GM18508 (cell line): ENCODE results near the gene CNTN5.

ENCODE experiments used
- ATAC-seq: cut with Tn5 transposase; IDR thresholded peaks from one replicate; pipeline ENCODE4 v1.9.1; 2021; ENCODE audit warnings: moderate number of reproducible peaks; ENCODE audit not compliant: insufficient read depth, unreplicated experiment

The CNTN5 gene

DNA sequence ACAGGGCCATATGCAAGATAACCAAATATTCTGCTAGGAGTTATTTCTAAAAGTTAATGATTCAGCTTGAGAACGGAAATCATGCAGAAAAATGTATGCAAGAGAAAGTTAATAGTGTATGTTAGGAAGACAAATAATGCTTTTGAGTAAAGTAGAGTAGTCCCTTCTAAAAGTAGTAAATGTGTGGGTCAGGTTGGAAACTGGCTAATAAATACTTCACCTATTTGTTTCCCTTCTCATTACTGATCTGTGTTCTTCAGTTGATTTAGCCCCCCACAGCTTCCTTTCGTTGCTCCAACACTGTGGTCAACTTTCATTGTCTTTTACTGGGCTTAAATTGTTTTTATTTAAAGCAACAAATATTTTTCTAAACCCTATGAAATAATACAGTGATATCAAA, 444.2 kb downstream of the CNTN5 start:
- ATAC-seq: no peak

- no peak for ATAC-seq
Measured at GRCh38 chr11:99489581-99489980, 468.8 kb downstream of the CNTN5 start.

DNA sequence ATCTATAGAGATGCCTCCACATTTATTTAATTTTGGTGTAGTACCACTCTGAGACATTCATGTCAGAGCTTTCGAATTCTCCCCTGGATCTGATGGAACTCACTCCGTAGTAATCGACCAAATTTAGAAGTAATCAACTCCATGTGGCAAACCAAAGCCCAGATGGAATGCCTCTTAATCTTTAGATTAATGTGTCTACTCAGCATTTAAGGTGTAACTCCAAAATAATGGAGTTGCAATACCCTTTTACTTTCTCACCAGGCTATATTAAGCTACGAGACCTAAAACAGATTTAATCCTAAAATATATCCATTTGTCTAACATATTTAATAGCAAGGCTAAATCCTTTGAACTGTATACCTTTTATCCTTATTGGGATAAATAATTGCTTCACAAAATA, 473.3 kb downstream of the CNTN5 start:
- no peak for ATAC-seq

DNA sequence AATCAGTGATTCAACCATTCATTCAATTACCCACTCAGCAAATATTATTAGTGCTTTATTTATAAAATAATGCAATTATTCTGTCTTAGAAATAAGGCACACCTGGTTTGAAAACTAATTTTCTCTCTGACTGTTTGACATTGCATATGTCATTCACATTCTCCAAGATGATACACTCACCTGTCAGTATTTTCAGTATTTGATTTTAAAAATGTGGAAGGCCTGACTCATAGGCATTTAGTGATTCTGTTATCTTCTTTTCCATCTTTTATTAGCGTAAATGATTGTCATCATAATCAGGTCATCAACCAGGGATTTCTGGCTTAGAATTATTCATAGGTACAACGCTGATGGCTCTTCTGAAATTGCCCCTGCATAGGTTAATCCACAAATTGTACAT, 480.9 kb downstream of the CNTN5 start:
- ATAC-seq: no peak

- no peak for ATAC-seq
Measured at GRCh38 chr11:99505316-99505715, 484.6 kb downstream of the CNTN5 start.

GRCh38 chr11:99505831-99506230, 485.1 kb downstream of the CNTN5 start:
- no peak for ATAC-seq

DNA sequence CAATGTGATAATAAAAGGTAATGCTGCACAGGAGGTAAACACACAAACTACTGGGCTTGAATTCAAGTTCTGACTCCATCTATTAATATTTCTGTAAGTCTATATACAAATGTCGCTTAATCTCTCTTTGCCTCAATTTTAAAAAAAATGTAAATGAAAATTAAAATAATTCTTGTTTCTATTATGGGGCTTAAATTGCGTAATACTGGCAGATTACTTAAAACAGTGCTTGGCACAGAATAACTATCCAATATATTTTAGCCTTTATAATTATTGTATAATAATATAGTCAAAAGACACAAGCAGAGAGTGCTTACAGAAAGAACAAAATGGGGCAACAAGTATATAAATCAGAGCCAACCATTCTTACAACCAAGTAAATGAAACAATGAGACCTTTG, 489.1 kb downstream of the CNTN5 start:
- no peak for ATAC-seq

DNA sequence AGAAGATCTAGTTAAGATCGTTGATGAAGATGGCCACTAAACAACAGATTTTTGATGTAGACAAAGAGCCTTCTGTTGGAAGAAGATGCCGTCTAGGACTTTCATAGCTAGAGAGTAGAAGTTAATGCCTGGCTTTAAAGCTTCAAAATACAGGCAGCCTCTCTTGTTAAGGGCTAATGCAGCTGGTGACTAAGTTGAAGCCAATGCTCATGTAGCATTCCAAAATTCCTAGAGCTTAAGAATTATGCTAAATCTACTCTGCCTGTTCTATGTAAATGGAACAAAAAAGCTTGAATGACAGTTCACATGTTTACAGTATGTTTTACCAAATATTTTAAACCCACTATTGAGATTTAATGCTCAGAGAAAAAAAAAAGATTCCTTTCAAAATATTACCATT, 492.6 kb downstream of the CNTN5 start:
- no peak for ATAC-seq

DNA sequence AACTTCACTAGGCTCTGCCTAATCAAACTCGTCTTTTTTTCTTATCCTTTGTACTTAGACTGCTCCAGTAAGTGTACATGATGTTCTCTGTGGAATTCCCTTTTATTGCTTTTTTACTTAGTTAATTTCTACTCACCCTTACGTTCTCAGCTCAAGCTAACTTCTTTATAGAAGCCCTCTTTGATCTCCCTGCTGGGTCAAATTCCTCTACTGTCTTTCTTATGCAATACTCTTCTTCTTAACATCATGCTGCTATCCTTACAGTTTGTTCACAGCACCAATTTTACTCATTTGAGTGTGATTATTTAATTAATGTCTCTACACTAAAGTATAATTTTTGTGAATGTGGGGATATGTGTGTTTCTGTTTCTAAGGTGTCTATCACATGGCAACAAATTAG, 498.3 kb downstream of the CNTN5 start:
- no peak for ATAC-seq

DNA sequence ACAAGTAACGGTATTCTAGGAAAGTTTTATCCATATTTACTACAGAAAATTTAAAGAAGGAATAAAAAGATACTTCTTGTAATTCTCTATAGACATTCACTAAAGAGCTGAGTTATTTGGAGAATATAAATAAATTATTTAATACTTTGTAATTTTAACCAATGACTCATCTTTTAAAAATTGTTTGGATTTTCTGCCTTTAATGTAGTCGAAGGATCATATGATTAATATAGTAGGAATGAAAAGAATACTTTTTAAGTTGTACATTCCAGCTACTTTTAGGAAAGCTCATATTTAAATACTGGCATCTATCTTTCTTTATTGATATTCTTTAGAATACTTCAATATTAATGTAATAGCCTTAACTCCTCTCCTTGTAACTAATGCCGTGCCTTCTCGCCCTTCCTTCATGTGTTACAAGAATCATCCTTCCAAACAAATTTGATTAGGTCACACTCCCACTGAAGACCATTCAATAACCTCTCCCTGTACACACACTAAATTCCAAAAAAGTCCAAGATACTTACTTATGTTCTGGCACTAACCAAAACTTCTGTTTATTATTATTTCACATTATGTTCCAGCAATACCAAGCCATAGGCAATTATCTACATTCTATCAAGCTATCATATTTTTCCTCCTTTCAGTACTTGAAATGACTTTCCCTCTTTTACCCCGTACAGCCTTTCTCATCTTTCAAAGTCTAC, 501.9 kb downstream of the CNTN5 start:
- no peak for ATAC-seq

DNA sequence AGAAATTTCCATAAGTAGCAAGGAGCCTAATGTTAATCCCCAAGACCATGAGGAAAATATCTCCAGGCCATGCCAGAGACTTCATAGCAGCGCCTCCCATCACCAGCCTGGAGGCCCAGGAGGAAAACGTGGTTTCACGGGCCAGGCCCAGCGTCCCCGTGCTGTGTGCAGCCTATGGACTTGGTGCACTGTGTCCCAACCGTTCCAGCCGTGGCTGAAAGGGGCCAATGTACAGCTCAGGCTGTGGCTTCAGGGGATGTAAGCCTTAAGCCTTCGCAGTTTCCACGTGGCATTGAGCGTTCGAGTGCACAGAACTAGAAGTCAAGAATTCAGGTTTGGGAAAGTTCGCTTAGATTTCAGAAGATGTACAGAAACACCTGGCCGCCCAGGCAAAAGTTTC, 510.7 kb downstream of the CNTN5 start:
- no peak for ATAC-seq

GRCh38 chr11:99534812-99535211, 514.1 kb downstream of the CNTN5 start:
- peak; percentile 77 for ATAC-seq

DNA sequence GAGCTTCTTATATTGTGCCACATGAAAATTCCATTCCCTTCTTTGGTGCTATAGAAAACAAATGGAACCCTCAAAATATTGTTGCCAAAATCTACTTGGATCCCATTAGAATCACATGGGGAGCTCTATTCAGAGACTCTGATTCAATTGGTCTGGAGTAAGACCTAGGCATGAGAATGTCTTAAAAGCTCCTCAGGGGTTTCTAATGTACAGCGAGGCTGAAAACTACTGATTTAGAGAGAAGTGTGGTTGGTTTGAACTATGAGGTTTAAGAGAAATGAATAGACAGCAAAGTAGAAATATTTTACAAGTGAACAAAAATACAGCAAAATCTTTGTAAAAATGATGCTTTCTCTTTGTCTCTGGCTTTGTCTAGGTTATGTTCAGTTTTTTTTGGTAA, 514.7 kb downstream of the CNTN5 start:
- peak; percentile 56 for ATAC-seq

- peak; percentile 81 for ATAC-seq
Measured at GRCh38 chr11:99535819-99536218, 515.1 kb downstream of the CNTN5 start.

DNA sequence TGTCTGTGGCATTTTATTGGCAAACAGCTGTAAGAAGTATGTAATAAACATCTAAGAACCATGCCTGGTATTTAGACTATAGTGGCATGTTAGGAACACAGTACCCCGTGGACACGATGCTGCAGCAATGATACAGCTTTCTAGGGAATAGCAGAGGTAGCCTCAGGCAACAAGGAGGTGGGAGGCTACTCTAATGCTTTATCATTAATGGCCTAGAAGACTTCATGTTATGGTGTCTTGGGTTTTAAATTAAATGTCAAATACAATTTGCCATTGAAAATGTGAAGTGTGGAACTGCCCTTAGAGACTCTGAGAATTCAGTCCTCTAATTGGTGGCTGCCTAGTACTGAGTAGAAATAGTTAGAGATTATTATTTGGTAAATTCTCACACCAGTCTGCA, 516.9 kb downstream of the CNTN5 start:
- ATAC-seq: no peak

GRCh38 chr11:99545616-99546015, 524.9 kb downstream of the CNTN5 start:
- no peak for ATAC-seq

DNA sequence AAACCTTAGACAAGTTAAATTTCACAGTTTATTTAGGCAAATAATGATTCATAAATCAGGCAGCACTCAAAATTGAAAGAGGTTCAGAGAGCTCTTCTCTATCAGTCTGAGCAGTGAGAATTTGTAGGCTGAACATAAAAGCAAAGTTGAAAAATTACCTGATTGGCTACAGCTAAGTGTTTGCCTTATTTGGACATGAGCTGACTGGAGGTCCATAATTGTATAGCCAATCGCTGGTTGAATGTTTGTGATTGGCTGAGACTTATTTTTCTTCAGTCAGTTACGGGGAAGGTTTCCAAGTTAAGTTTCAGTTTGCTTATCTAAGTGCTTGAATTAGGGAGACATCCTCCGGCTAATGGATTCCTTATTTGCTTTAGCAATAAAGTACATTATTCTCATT, 527.5 kb downstream of the CNTN5 start:
- ATAC-seq: no peak

DNA sequence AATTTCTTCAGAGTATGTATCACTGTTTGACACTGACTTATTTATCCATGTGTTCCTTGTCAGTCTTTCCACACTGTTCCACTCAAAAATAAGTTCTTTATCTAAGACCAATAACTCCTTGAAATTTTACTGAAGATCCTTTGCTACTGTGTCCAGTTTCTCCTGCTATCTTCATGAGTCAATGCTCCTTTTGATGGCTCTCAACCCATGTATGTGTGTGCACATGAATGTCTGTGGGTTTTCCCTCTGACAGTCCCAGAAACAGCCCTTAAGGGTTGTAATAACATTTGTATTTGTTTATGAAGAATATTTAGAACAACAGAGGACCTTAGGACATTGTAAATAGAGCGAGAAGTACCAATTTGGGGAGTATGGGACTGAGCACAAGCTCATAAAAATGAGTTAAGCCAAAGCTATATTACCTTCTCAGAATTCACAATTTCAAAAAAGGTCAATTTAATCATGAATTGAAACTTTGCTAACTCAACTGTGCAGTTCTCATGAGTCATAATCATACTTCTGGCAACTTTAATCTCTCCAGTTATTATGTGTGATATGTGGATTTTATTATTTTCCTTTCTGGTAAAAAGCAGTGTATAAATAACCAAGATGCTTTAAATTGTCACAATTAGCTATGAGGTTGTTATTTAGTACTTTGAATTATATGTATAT, 533.6 kb downstream of the CNTN5 start:
- peak; percentile 86 for ATAC-seq

DNA sequence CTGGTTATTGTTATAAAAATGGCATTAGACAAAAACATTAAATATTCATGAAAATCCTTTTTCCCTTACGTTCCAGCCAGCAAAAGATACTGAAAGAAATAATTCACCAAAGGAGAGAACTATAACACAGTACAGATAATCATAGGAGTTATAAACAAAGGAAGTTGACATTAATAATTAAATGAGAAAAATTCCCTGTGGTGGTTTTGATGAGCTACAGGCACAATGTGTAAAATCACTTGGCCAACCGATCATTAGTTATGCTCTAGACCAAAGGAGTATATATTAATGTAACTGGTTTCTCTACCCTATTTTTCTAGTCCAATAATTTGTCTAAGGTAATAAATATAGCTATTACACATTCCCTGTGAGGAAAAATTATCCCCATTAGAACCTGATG, 534.7 kb downstream of the CNTN5 start:
- no peak for ATAC-seq

GRCh38 chr11:99565333-99565732, 544.6 kb downstream of the CNTN5 start:
- ATAC-seq: peak; percentile 33

DNA sequence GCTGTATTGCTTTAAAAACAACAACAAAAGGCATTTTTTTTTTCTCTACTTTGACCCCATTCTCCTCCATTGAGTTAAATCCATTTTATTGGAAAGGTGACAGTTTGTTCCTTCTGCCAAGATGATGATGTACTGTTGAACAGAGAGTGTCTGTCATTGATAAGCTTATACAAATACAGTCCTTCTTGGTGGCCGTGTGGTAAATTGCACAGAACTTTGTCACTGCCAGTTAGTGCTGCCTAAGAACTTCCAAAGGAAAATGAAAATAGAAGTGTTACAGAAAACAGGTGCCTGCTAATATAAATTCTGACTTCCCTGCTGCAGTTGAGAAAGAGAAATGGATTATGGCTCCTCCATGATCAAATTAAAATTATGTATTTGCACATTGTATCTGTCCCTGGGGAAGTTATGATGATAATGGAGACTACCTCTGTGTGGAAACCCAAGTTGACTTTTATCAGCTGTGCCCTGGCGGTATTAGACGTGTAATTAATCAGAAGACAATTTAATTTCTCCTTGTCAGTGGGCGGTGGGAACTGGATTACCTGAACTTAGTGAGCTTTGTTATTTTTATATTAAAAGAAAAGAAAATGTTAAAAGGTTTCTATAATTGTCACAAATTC, 546.7 kb downstream of the CNTN5 start:
- ATAC-seq: no peak

DNA sequence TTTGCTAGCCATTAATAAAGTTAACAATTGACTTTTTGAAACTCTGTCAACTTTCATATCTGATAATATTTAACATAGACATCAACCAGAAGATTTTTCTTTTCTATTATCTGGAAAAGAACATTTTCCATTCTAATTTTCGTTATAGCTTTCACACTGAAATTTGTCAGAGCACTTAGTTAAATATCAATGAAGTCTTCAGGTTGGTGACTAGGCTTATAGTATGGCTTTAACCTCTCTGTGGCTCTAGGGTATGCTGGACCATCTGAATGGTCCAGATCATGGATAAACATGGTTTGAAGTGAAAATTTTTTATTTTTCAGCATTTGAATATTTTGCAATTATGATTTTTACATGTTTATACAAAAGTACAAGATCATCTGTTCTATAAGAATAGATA, 548.1 kb downstream of the CNTN5 start:
- ATAC-seq: peak; percentile 36
